Neural cell (in vitro differentiated cells): ENCODE results near the gene GSG1L.

Experiments
- CTCF ChIP-seq: fragments of 450-650 bp; IDR thresholded peaks from 2 replicates; pipeline ENCODE4 v1.5.1; 2014; ENCODE audit warnings: antibody characterized with exemption, mild to moderate bottlenecking, moderate library complexity; ENCODE audit not compliant: poor library complexity, severe bottlenecking
- EP300 ChIP-seq: fragments of 450-650 bp; conservative IDR thresholded peaks from 2 replicates; pipeline ENCODE4 v1.6.1; 2014; ENCODE audit warnings: antibody characterized with exemption, mild to moderate bottlenecking, moderate library complexity; ENCODE audit not compliant: poor library complexity, severe bottlenecking
- EZH2 ChIP-seq: fragments of 200-600, 300-800 bp; shearing (Covaris generic), sonication (generic); IDR thresholded peaks from 2 replicates; pipeline ENCODE4 v1.6.1; 2014; ENCODE audit warnings: antibody characterized with exemption, low read length, borderline replicate concordance, mild to moderate bottlenecking; ENCODE audit not compliant: insufficient read depth, poor library complexity, severe bottlenecking
- RAD21 ChIP-seq: fragments of 450-650 bp; conservative IDR thresholded peaks from 2 replicates; pipeline ENCODE4 v1.6.1; 2014; ENCODE audit warnings: antibody characterized with exemption, mild to moderate bottlenecking, moderate library complexity
- TF ChIP-seq, protein P1 (sequence below): IDR thresholded peaks from 2 replicates; pipeline ENCODE4 v1.6.1; 2012; ENCODE audit warnings: borderline replicate concordance

DNA sequence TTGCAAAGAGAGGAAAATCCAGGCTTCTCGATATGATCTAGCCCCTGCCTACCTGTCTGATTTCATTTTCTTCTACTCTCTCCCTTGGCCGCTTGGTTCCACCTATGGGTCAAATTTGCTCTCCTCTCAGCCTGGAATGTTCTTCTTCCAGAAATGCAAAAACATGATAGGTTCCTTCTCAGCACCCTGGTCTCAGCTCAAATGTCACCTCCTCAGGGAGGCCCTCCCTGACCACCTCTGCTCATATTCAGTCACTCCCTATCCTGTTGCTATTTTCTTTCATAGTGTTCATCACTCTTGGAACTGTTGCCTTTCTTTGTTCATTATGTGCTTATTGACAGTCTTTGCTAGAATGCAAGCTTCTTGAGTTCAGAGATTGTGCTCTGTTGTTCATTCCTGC is 305.0 kb downstream of the GSG1L start:
- TF ChIP-seq CTCF (no peak), EZH2 (no peak), EP300 (no peak), RAD21 (no peak)
- TF ChIP-seq, protein P1, sequence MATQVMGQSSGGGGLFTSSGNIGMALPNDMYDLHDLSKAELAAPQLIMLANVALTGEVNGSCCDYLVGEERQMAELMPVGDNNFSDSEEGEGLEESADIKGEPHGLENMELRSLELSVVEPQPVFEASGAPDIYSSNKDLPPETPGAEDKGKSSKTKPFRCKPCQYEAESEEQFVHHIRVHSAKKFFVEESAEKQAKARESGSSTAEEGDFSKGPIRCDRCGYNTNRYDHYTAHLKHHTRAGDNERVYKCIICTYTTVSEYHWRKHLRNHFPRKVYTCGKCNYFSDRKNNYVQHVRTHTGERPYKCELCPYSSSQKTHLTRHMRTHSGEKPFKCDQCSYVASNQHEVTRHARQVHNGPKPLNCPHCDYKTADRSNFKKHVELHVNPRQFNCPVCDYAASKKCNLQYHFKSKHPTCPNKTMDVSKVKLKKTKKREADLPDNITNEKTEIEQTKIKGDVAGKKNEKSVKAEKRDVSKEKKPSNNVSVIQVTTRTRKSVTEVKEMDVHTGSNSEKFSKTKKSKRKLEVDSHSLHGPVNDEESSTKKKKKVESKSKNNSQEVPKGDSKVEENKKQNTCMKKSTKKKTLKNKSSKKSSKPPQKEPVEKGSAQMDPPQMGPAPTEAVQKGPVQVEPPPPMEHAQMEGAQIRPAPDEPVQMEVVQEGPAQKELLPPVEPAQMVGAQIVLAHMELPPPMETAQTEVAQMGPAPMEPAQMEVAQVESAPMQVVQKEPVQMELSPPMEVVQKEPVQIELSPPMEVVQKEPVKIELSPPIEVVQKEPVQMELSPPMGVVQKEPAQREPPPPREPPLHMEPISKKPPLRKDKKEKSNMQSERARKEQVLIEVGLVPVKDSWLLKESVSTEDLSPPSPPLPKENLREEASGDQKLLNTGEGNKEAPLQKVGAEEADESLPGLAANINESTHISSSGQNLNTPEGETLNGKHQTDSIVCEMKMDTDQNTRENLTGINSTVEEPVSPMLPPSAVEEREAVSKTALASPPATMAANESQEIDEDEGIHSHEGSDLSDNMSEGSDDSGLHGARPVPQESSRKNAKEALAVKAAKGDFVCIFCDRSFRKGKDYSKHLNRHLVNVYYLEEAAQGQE = no peak
